Neural progenitor cell (in vitro differentiated cells): ENCODE measurements around the gene EHMT1. TPM values are rescaled to one million over a fixed set of nuclear protein-coding genes. Genes with fewer than 3 reads are reported as not detected.

Source experiments
- DNase-seq: peaks from one replicate; pipeline ENCODE4 v3.0.0-alpha.2; 2016; ENCODE audit warnings: low spot score
- H2AFZ ChIP-seq: fragments of 200-600 bp; sonication (generic); replicated peaks from 2 replicates; pipeline ENCODE4 v1.6.1; 2016; ENCODE audit warnings: antibody characterized with exemption
- H3F3A ChIP-seq: fragments of 200-600 bp; sonication (generic); 2 replicates; pipeline ENCODE4 v1.6.1; 2016; ENCODE audit warnings: antibody characterized with exemption, low read depth
- H3K27ac ChIP-seq: fragments of 200-600 bp; sonication (generic); 2 replicates; pipeline ENCODE4 v1.5.1; 2016; ENCODE audit warnings: mild to moderate bottlenecking
- H3K27me3 ChIP-seq: fragments of 200-600 bp; sonication (generic); 2 replicates; pipeline ENCODE4 v1.6.1; 2016; ENCODE audit warnings: mild to moderate bottlenecking, moderate library complexity
- H3K36me3 ChIP-seq: fragments of 200-600 bp; sonication (generic); 2 replicates; pipeline ENCODE4 v1.5.1; 2016
- H3K4me1 ChIP-seq: fragments of 200-600 bp; sonication (generic); 2 replicates; pipeline ENCODE4 v1.6.1; 2016; ENCODE audit warnings: mixed run types
- H3K4me2 ChIP-seq: fragments of 200-600 bp; sonication (generic); 2 replicates; pipeline ENCODE4 v1.6.1; 2016
- H3K4me3 ChIP-seq: fragments of 200-600 bp; sonication (generic); 2 replicates; pipeline ENCODE4 v1.5.1; 2016
- H3K79me2 ChIP-seq: fragments of 200-600 bp; sonication (generic); 2 replicates; pipeline ENCODE4 v1.6.1; 2016; ENCODE audit warnings: low read depth
- H3K9ac ChIP-seq: fragments of 200-600 bp; sonication (generic); 2 replicates; pipeline ENCODE4 v1.6.1; 2016
- H3K9me3 ChIP-seq: fragments of 200-600 bp; sonication (generic); 2 replicates; pipeline ENCODE4 v1.5.1; 2016; ENCODE audit warnings: low read depth
- H4K20me1 ChIP-seq: fragments of 200-600 bp; sonication (generic); 2 replicates; pipeline ENCODE4 v1.6.1; 2016; ENCODE audit warnings: low read depth
- H3K27ac Mint-ChIP-seq: 3 replicates; pipeline ENCODE4 v1.8.0; 2021; ENCODE audit warnings: mixed read lengths
- H3K27me3 Mint-ChIP-seq: 2 replicates; pipeline ENCODE4 v1.8.0; 2022; ENCODE audit warnings: low read depth, mild to moderate bottlenecking, inconsistent platforms, moderate library complexity, mixed read lengths; ENCODE audit not compliant: insufficient read depth
- H3K36me3 Mint-ChIP-seq: 3 replicates; pipeline ENCODE4 v1.8.0; 2021; ENCODE audit warnings: mixed read lengths
- H3K4me1 Mint-ChIP-seq: 3 replicates; pipeline ENCODE4 v1.8.0; 2021; ENCODE audit warnings: mixed read lengths
- H3K4me3 Mint-ChIP-seq: 3 replicates; pipeline ENCODE4 v1.8.0; 2021; ENCODE audit warnings: mild to moderate bottlenecking, moderate library complexity, mixed read lengths
- H3K9me3 Mint-ChIP-seq: 3 replicates; pipeline ENCODE4 v1.8.0; 2020; ENCODE audit warnings: mixed read lengths
- EZH2 ChIP-seq: fragments of 200-600 bp; sonication (generic); IDR thresholded peaks from 2 replicates; pipeline ENCODE4 v1.6.1; 2017; ENCODE audit warnings: antibody characterized with exemption, mild to moderate bottlenecking, moderate library complexity
- EZH2phosphoT487 ChIP-seq: fragments of 200-600 bp; sonication (generic); IDR thresholded peaks from 2 replicates; pipeline ENCODE4 v1.6.1; 2017; ENCODE audit warnings: antibody characterized with exemption
- total RNA-seq: library from RNA; depleted of rRNA; stranded (reverse); fragments of >200 nt; gene quantifications from 2 replicates; pipeline ENCODE4 v1.2.3, GENCODE V29; 2015; ENCODE audit warnings: low replicate concordance
- TF ChIP-seq, protein P1 (sequence below): fragments of 200-600 bp; sonication (generic); IDR thresholded peaks from 2 replicates; pipeline ENCODE4 v1.5.1; 2017; ENCODE audit warnings: antibody characterized with exemption, mild to moderate bottlenecking

Gene EHMT1
- total RNA-seq, 1 donor from 2014 or later: 47.8 TPM

DNA sequence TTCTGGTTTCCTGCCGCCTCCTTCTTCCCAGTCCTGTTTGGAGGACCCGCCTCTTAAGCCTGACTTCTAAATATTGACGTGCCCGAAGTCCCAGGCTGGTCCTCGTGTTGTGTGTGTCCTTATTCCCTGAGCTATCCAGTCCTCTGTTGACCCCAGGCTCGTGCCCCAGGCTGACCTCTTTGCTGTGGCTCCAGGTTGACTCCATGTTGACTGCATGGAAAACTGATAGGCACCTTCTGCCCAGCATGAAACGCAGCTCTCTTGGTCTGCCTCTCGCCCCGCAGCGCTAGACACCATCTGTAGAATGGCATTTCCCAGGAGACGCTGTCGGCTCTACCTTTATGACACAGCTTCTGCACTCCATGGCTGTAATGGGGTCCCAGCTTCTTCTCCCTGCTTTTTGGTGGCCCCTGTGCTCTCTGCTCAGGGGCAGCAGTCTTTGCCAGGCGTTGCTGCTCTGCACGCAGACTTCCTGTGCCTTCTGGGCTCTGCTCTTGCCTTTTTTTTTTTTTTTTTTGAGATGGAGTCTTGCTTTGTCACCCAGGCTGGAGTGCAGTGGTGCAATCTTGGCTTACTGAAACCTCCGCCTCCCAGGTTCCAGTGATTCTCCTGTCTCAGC, 28.4 kb downstream of the EHMT1 start:
- no peak overlapping the region for H3K4me3 Mint-ChIP-seq
- peaks cover 90% of the 10 kb centered on the region for H4K20me1 ChIP-seq

DNA sequence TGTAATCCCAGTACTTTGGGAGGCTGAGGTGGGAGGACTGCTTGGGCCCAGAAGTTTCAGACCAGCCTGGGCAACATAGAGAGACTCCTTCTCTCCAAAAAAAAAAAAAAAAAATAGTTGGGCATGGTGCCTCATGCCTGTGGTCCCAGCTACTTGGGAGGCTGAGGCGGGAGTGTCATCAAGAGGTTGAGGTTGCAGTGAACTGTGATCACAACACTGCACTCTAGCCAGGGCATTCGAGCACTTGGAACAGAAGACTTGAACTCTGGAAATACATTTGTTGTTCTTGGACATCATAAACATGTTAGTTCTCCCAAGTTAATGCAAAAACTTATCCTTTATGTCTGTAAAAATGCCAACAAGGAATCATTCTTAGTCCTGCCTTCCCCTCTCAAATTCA, 29.6 kb downstream of the EHMT1 start:
- no peak for DNase-seq
- H3K4me3 Mint-ChIP-seq: no peak overlapping the region
- Histone ChIP-seq H4K20me1 (peaks cover 89% of the 10 kb centered on the region), H3K79me2 (peaks cover 100% of the 10 kb centered on the region), H3K27ac (no peak overlapping the region), H3K36me3 (no peaks in the 10 kb centered on the region), H3K27me3 (no peaks in the 10 kb centered on the region), H3K4me3 (no peak overlapping the region), H3K4me2 (no peak overlapping the region), H3K4me1 (no peaks in the 10 kb centered on the region), H3K9ac (no peak overlapping the region), H3K9me3 (no peaks in the 10 kb centered on the region), H3F3A (no peaks in the 10 kb centered on the region), H2AFZ (no peak overlapping the region)
- peaks cover 2% of the 10 kb centered on the region for H3K27me3 Mint-ChIP-seq
- no peak overlapping the region for H3K27ac Mint-ChIP-seq
- H3K9me3 Mint-ChIP-seq: no peaks in the 10 kb centered on the region
- peaks cover 40% of the 10 kb centered on the region for H3K36me3 Mint-ChIP-seq
- TF ChIP-seq EZH2phosphoT487 (no peak), EZH2 (no peak)
- TF ChIP-seq, protein P1, sequence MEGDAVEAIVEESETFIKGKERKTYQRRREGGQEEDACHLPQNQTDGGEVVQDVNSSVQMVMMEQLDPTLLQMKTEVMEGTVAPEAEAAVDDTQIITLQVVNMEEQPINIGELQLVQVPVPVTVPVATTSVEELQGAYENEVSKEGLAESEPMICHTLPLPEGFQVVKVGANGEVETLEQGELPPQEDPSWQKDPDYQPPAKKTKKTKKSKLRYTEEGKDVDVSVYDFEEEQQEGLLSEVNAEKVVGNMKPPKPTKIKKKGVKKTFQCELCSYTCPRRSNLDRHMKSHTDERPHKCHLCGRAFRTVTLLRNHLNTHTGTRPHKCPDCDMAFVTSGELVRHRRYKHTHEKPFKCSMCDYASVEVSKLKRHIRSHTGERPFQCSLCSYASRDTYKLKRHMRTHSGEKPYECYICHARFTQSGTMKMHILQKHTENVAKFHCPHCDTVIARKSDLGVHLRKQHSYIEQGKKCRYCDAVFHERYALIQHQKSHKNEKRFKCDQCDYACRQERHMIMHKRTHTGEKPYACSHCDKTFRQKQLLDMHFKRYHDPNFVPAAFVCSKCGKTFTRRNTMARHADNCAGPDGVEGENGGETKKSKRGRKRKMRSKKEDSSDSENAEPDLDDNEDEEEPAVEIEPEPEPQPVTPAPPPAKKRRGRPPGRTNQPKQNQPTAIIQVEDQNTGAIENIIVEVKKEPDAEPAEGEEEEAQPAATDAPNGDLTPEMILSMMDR: no peak
- H3K4me1 Mint-ChIP-seq: no peaks in the 10 kb centered on the region

More for the DNA sequence above, 28.4 kb downstream of the EHMT1 start:
- Histone ChIP-seq H3K79me2 (peaks cover 100% of the 10 kb centered on the region), H2AFZ (no peak overlapping the region), H3K36me3 (no peaks in the 10 kb centered on the region), H3K4me3 (no peak overlapping the region), H3K27me3 (no peaks in the 10 kb centered on the region), H3K4me2 (no peak overlapping the region), H3F3A (no peaks in the 10 kb centered on the region), H3K4me1 (no peaks in the 10 kb centered on the region), H3K27ac (no peak overlapping the region), H3K9ac (no peak overlapping the region), H3K9me3 (no peaks in the 10 kb centered on the region)
- DNase-seq: no peak
- Mint-ChIP-seq H3K36me3 (peaks cover 43% of the 10 kb centered on the region), H3K27ac (no peak overlapping the region), H3K9me3 (no peaks in the 10 kb centered on the region), H3K4me1 (no peaks in the 10 kb centered on the region), H3K27me3 (peaks cover 2% of the 10 kb centered on the region)
- no peak for TF ChIP-seq EZH2
- TF ChIP-seq, protein P1: no peak
- no peak for TF ChIP-seq EZH2phosphoT487

DNA sequence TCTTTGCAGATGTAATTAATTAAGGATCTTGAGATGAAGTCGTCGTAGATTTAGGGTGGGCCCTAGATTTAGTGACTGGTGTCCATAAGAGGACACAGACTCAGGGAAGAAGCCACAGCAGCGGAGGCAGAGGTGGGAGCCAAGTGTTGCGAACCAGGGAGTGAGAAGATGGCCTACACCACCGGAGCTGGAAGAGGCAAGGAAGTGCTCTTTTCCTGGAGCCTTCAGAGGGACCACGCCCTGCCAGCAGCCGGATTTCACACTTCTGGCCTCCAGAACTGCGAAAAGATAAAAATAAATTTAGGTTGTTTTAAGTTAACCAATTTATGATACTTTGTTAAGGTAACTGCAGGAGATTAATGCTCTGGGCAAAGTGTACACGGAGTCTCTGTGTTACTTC, 30.7 kb downstream of the EHMT1 start:
- Mint-ChIP-seq H3K9me3 (no peaks in the 10 kb centered on the region), H3K27ac (peak overlapping the region; percentile 35)
- no peak overlapping the region for H3K4me2 ChIP-seq

More for the DNA sequence above, 30.7 kb downstream of the EHMT1 start:
- Histone ChIP-seq H3K27me3 (no peaks in the 10 kb centered on the region), H3K4me3 (no peak overlapping the region), H3K27ac (no peak overlapping the region), H3K9me3 (no peaks in the 10 kb centered on the region), H3K9ac (no peak overlapping the region), H3F3A (no peaks in the 10 kb centered on the region), H3K36me3 (no peaks in the 10 kb centered on the region), H4K20me1 (peaks cover 87% of the 10 kb centered on the region), H2AFZ (no peak overlapping the region), H3K4me1 (no peaks in the 10 kb centered on the region), H3K79me2 (peaks cover 100% of the 10 kb centered on the region)
- Mint-ChIP-seq H3K27me3 (peaks cover 2% of the 10 kb centered on the region), H3K4me1 (no peaks in the 10 kb centered on the region), H3K36me3 (peaks cover 41% of the 10 kb centered on the region), H3K4me3 (no peak overlapping the region)
- TF ChIP-seq, protein P1: no peak
- TF ChIP-seq EZH2phosphoT487: no peak
- no peak for DNase-seq
